IMR-90 (cell line): ENCODE results near the gene PGAP1. TPM values are rescaled to one million over a fixed set of nuclear protein-coding genes. Genes with fewer than 3 reads are reported as not detected.

Experiments used
- ATAC-seq: fragments of 200-7000 bp; cut with Tn5 transposase; 2 replicates; pipeline ENCODE4 v1.9.1; 2020; ENCODE audit warnings: low read depth, mild to moderate bottlenecking, moderate library complexity
- BruUV-seq: library from RNA; stranded (reverse); fragments of 400-500 nt; replicated peaks from 2 replicates; lab custom pipeline; 2021; lab: Mats Ljungman, UMichigan
- CTCF ChIA-PET: fragments of 300-600 bp; formaldehyde crosslinking; extraction: SDS; loops from one replicate; lab custom pipeline; 2021; ENCODE audit warnings: antibody characterized with exemption; lab: Yijun Ruan, JAX
- POLR2A ChIA-PET: fragments of 300-600 bp; sonication (Branson Sonifier 250); formaldehyde crosslinking; loops from one replicate; lab custom pipeline; 2022; ENCODE audit warnings: antibody characterized with exemption; ENCODE audit not compliant: unreplicated experiment; lab: Charles Lee
- DNase-seq: peaks from one replicate; pipeline ENCODE4 v3.0.0; 2013
- H2AFZ ChIP-seq: replicated peaks from 2 replicates; pipeline ENCODE3; 2013; ENCODE audit warnings: low read length, mild to moderate bottlenecking; ENCODE audit not compliant: poor library complexity
- H2AK5ac ChIP-seq: 2 replicates; pipeline ENCODE4 v1.6.1; 2013; ENCODE audit warnings: low read depth, low read length, inconsistent platforms
- H2AK9ac ChIP-seq: replicated peaks from 2 replicates; pipeline ENCODE3; 2013; ENCODE audit warnings: mild to moderate bottlenecking, low read depth, low read length, moderate library complexity; ENCODE audit not compliant: poor library complexity
- H2BK120ac ChIP-seq: 2 replicates; pipeline ENCODE4 v1.6.1; 2013; ENCODE audit warnings: low read depth, low read length, inconsistent platforms
- H2BK15ac ChIP-seq: 3 replicates; pipeline ENCODE4 v1.6.1; 2013; ENCODE audit warnings: low read depth, low read length, inconsistent platforms
- H2BK20ac ChIP-seq: 2 replicates; pipeline ENCODE4 v1.6.1; 2013; ENCODE audit warnings: low read depth, mild to moderate bottlenecking, inconsistent platforms, low read length, moderate library complexity
- H2BK5ac ChIP-seq: 2 replicates; pipeline ENCODE4 v1.6.1; 2013; ENCODE audit warnings: mild to moderate bottlenecking, low read depth, low read length, inconsistent platforms; ENCODE audit not compliant: poor library complexity, severe bottlenecking
- H3K14ac ChIP-seq: replicated peaks from 2 replicates; pipeline ENCODE4 v1.6.1; 2013; ENCODE audit warnings: low read depth, low read length, inconsistent platforms
- H3K18ac ChIP-seq: 2 replicates; pipeline ENCODE4 v1.6.1; 2013; ENCODE audit warnings: low read depth, low read length, control low read depth
- H3K23ac ChIP-seq: 2 replicates; pipeline ENCODE4 v1.6.1; 2013; ENCODE audit warnings: low read depth, low read length, inconsistent platforms
- H3K27ac ChIP-seq: 2 replicates; pipeline ENCODE4 v1.5.1; 2013; ENCODE audit warnings: mild to moderate bottlenecking, control low read depth, low read length; ENCODE audit not compliant: insufficient read depth
- H3K27me3 ChIP-seq: 2 replicates; pipeline ENCODE4 v1.6.1; 2013; ENCODE audit warnings: low read length; ENCODE audit not compliant: control insufficient read depth, insufficient read depth
- H3K36me3 ChIP-seq: 2 replicates; pipeline ENCODE4 v1.6.1; 2013; ENCODE audit warnings: low read length, mixed read lengths; ENCODE audit not compliant: control insufficient read depth, insufficient read depth
- H3K4ac ChIP-seq: 2 replicates; pipeline ENCODE4 v1.6.1; 2013; ENCODE audit warnings: low read depth, low read length, inconsistent platforms
- H3K4me1 ChIP-seq: 2 replicates; pipeline ENCODE4 v1.6.1; 2013; ENCODE audit warnings: low read length, mixed read lengths; ENCODE audit not compliant: control insufficient read depth, insufficient read depth
- H3K4me2 ChIP-seq: 2 replicates; pipeline ENCODE4 v1.6.1; 2013; ENCODE audit warnings: low read depth, mild to moderate bottlenecking, control low read depth, low read length, moderate library complexity
- H3K4me3 ChIP-seq: 2 replicates; pipeline ENCODE4 v1.5.1; 2013; ENCODE audit warnings: low read depth, mild to moderate bottlenecking, control low read depth, low read length, moderate library complexity; ENCODE audit not compliant: insufficient read depth
- H3K56ac ChIP-seq: 2 replicates; pipeline ENCODE4 v1.6.1; 2013; ENCODE audit warnings: low read length, inconsistent platforms; ENCODE audit not compliant: insufficient read depth; ENCODE audit errors: extremely low read depth
- H3K79me1 ChIP-seq, 2 experiments: 2 replicates each; pipeline ENCODE4 v1.6.1; 2013; ENCODE audit warnings: low read length in 2 of 2, inconsistent platforms in 1 of 2, low read depth in 1 of 2
- H3K9ac ChIP-seq: 2 replicates; pipeline ENCODE4 v1.6.1; 2013; ENCODE audit warnings: low read depth, low read length, control low read depth
- H3K9me1 ChIP-seq: 2 replicates; pipeline ENCODE4 v1.6.1; 2013; ENCODE audit warnings: low read length, inconsistent platforms; ENCODE audit not compliant: insufficient read depth
- H3K9me3 ChIP-seq: 2 replicates; pipeline ENCODE4 v1.6.1; 2013; ENCODE audit warnings: low read length; ENCODE audit not compliant: control insufficient read depth, insufficient read depth
- H4K20me1 ChIP-seq: 2 replicates; pipeline ENCODE4 v1.6.1; 2013; ENCODE audit warnings: low read length, inconsistent platforms; ENCODE audit not compliant: insufficient read depth
- H4K5ac ChIP-seq: 2 replicates; pipeline ENCODE4 v1.6.1; 2013; ENCODE audit warnings: mild to moderate bottlenecking, low read depth, low read length, control low read depth
- H4K8ac ChIP-seq, 2 experiments: 2 replicates each; pipeline ENCODE4 v1.6.1; 2013; ENCODE audit warnings: low read depth in 2 of 2, low read length in 2 of 2, control low read depth in 1 of 2, inconsistent platforms in 1 of 2
- H4K91ac ChIP-seq: 2 replicates; pipeline ENCODE4 v1.6.1; 2013; ENCODE audit warnings: low read depth, low read length, inconsistent platforms; ENCODE audit not compliant: insufficient read depth
- BHLHE40 ChIP-seq: fragments of 150-350 bp; IDR thresholded peaks from 2 replicates; pipeline ENCODE4 v1.6.1; 2016; ENCODE audit warnings: mild to moderate bottlenecking, low read depth, low read length
- CEBPB ChIP-seq: IDR thresholded peaks from 2 replicates; pipeline ENCODE4 v1.6.1; 2012; ENCODE audit warnings: low read depth, low read length, improper control_type of control experiment
- CHD1 ChIP-seq: IDR thresholded peaks from 2 replicates; pipeline ENCODE4 v1.6.1; 2012; ENCODE audit warnings: low read depth, low read length, improper control_type of control experiment
- ELK1 ChIP-seq: fragments of 150-350 bp; IDR thresholded peaks from 2 replicates; pipeline ENCODE4 v1.6.1; 2016; ENCODE audit warnings: low read depth, mild to moderate bottlenecking, low read length, moderate library complexity, borderline replicate concordance
- FOS ChIP-seq: fragments of 150-350 bp; IDR thresholded peaks from 2 replicates; pipeline ENCODE4 v1.6.1; 2016; ENCODE audit warnings: low read depth, low read length
- MAFK ChIP-seq: IDR thresholded peaks from 2 replicates; pipeline ENCODE4 v1.6.1; 2012; ENCODE audit warnings: low read depth, low read length, improper control_type of control experiment
- MAZ ChIP-seq: IDR thresholded peaks from 2 replicates; pipeline ENCODE4 v1.6.1; 2012; ENCODE audit warnings: low read depth, mild to moderate bottlenecking, low read length, improper control_type of control experiment, moderate library complexity, borderline replicate concordance
- MXI1 ChIP-seq: IDR thresholded peaks from 2 replicates; pipeline ENCODE4 v1.6.1; 2012; ENCODE audit warnings: low read depth, mild to moderate bottlenecking, low read length, moderate library complexity, borderline replicate concordance
- NFE2L2 ChIP-seq: fragments of 150-350 bp; IDR thresholded peaks from 2 replicates; pipeline ENCODE4 v1.6.1; 2016; ENCODE audit warnings: low read depth, mild to moderate bottlenecking, low read length
- RCOR1 ChIP-seq: IDR thresholded peaks from 2 replicates; pipeline ENCODE4 v1.6.1; 2012; ENCODE audit warnings: mild to moderate bottlenecking, low read length, improper control_type of control experiment; ENCODE audit not compliant: insufficient replicate concordance
- RFX5 ChIP-seq: IDR thresholded peaks from 2 replicates; pipeline ENCODE4 v1.8.0; 2012; ENCODE audit warnings: low read depth, mild to moderate bottlenecking, low read length, moderate library complexity
- SMC3 ChIP-seq: fragments of 150-350 bp; IDR thresholded peaks from 2 replicates; pipeline ENCODE4 v1.6.1; 2016; ENCODE audit warnings: low read depth, mild to moderate bottlenecking, antibody characterized with exemption, low read length, moderate library complexity
- USF2 ChIP-seq: fragments of 150-350 bp; IDR thresholded peaks from 2 replicates; pipeline ENCODE4 v1.6.1; 2017; ENCODE audit warnings: mild to moderate bottlenecking, antibody characterized with exemption, low read length, low read depth
- WGBS, 2 experiments: methylation state at CpG; one replicate each; pipeline versions ENCODE4 v1.1.5 to v1.1.7; 2013; ENCODE audit warnings: missing lambda C conversion rate in 2 of 2; ENCODE audit not compliant: insufficient read length in 1 of 2; ENCODE audit errors: extremely low coverage in 2 of 2; 5-methylcytosine and 5-hydroxymethylcytosine counted together
- dilution Hi-C: fragments of 300-500 bp; cut with HindIII; formaldehyde crosslinking; loops from one replicate; pipeline ENCODE4 v1.14.3; 2018; ENCODE audit warnings: low sequenced_read_pairs; ENCODE audit not compliant: unreplicated experiment
- in situ Hi-C: fragments of 300-500 bp; cut with MboI; formaldehyde crosslinking; loops from 3 replicates; pipeline ENCODE4 v1.14.3; 2019; ENCODE audit warnings: low sequenced_read_pairs, inconsistent platforms, mixed read lengths
- intact Hi-C: fragments of 100-400 bp; cut with micrococcal nuclease; formaldehyde crosslinking; loops from 2 replicates; pipeline ENCODE4 v1.10.0; 2022
- polyA plus RNA-seq, 3 experiments: library from polyadenylated mRNA; depleted of rRNA; stranded (reverse); fragments of >200 nt; gene quantifications; 2 replicates each; pipeline ENCODE4 v1.2.3, GENCODE V29; 2012; ENCODE audit warnings: low replicate concordance in 1 of 3
- total RNA-seq: library from RNA; depleted of rRNA; stranded (reverse); fragments of >200 nt; gene quantifications from 2 replicates; pipeline ENCODE4 v1.2.3, GENCODE V29; 2012

Gene PGAP1
- total and polyA plus RNA-seq, 2 of the 4 experiments (the other 2 are of a cell fraction): 1.9 to 5.7 TPM

GRCh38 chr2:196853301-196854087, 73.0 kb downstream of the PGAP1 start (continued):
- no peak for TF ChIP-seq BHLHE40

- Histone ChIP-seq H2BK20ac (no peak overlapping the region), H3K4me2 (no peak overlapping the region), H2AK5ac (no peak overlapping the region), H3K18ac (no peak overlapping the region), H3K79me1 (no peaks in the 10 kb centered on the region), H3K36me3 (no peaks in the 10 kb centered on the region), H4K5ac (no peak overlapping the region), H3K27ac (no peak overlapping the region), H2BK120ac (no peak overlapping the region), H3K56ac (no peak overlapping the region), H3K14ac (no peak overlapping the region), H2BK5ac (no peak overlapping the region), H3K9me1 (no peaks in the 10 kb centered on the region), H3K9me3 (no peaks in the 10 kb centered on the region), H4K8ac (no peak overlapping the region), H2AFZ (no peak overlapping the region), H3K9ac (no peak overlapping the region), H3K23ac (no peak overlapping the region), H3K4me3 (no peak overlapping the region), H2AK9ac (no peak overlapping the region), H4K20me1 (no peaks in the 10 kb centered on the region), H3K4ac (no peak overlapping the region), H2BK15ac (no peak overlapping the region), H3K4me1 (no peaks in the 10 kb centered on the region), H3K27me3 (no peaks in the 10 kb centered on the region), H4K91ac (no peak overlapping the region)
- TF ChIP-seq USF2 (no peak), MAZ (no peak), RFX5 (no peak), RCOR1 (no peak), CEBPB (no peak), BHLHE40 (no peak), CHD1 (no peak), FOS (no peak), SMC3 (no peak), MAFK (no peak), MXI1 (no peak), ELK1 (no peak), NFE2L2 (no peak)
- no TSS peak for BruUV-seq
- ATAC-seq: no peak
- no CpG with 5 or more reads among the region's 1 CpG for WGBS, 2 experiments
- in situ Hi-C loops: no loop called here
- intact Hi-C loops: loop anchor here (5.0 to 10.0 kb wide), 2 partner anchors 76 to 264 kb away; partner anchors contain the start of gene PGAP1
- dilution Hi-C loops: no loop called here
- no peak for DNase-seq
- ChIA-PET POLR2A (no interaction called here), CTCF (no interaction called here)
Observed at GRCh38 chr2:196851088-196851487, 75.4 kb downstream of the PGAP1 start.
